Measurements from ENCODE around the gene RAB5A. TPM values are rescaled to one million over a fixed set of nuclear protein-coding genes. Genes with fewer than 3 reads are reported as not detected.

Gene RAB5A
- total RNA-seq, 4 donors from 2014 or later = 82.4 to 108 (median 94.4) TPM

DNA sequence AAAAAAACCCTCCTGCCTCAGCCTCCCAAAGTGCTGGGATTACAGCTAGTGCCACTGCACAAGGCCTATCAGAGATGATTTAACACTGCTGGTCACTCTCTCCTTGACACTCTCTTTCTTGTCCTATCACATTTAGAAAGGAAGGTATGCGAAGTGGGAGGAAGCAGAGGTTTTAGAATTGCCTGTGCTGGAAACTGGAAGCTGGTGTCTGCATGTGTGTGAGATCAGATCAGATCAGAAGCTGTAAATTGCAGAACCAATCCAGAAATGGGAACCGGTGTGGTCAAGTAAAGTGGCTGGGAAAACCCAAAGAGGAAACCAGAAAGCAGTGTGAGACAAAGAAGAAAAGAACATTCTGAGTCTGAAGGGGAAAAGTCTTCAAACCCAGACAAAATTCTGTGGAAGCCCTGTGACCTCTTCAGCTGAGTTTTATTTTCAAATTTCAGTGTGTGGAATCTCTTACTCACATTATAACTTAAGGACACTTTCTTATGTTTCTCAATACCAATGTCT is 15.7 kb upstream of the RAB5A start:
- H3K9me3 ChIP-seq = no peaks in the 10 kb centered on the region
- TF ChIP-seq POLR2AphosphoS5 (IDR thresholded peaks at IDR 0.05) (no peak), POLR2A (IDR thresholded peaks at IDR 0.05) (no peak), EP300 (IDR thresholded peaks at IDR 0.05) (no peak)
- TF ChIP-seq, protein P1, sequence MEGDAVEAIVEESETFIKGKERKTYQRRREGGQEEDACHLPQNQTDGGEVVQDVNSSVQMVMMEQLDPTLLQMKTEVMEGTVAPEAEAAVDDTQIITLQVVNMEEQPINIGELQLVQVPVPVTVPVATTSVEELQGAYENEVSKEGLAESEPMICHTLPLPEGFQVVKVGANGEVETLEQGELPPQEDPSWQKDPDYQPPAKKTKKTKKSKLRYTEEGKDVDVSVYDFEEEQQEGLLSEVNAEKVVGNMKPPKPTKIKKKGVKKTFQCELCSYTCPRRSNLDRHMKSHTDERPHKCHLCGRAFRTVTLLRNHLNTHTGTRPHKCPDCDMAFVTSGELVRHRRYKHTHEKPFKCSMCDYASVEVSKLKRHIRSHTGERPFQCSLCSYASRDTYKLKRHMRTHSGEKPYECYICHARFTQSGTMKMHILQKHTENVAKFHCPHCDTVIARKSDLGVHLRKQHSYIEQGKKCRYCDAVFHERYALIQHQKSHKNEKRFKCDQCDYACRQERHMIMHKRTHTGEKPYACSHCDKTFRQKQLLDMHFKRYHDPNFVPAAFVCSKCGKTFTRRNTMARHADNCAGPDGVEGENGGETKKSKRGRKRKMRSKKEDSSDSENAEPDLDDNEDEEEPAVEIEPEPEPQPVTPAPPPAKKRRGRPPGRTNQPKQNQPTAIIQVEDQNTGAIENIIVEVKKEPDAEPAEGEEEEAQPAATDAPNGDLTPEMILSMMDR (IDR thresholded peaks at IDR 0.05) = no peak
- DNase-seq (ENCODE audit: low spot score in 2 of 2) = no peak
- no peaks in the 10 kb centered on the region for H3K36me3 ChIP-seq
- no peak overlapping the region for H3K27ac ChIP-seq
- H3K27me3 ChIP-seq = no peaks in the 10 kb centered on the region
- 68% methylated on average over 2 of the region's 2 CpGs for WGBS
- H3K4me1 ChIP-seq = no peaks in the 10 kb centered on the region
- no peak overlapping the region for H3K4me3 ChIP-seq

DNA sequence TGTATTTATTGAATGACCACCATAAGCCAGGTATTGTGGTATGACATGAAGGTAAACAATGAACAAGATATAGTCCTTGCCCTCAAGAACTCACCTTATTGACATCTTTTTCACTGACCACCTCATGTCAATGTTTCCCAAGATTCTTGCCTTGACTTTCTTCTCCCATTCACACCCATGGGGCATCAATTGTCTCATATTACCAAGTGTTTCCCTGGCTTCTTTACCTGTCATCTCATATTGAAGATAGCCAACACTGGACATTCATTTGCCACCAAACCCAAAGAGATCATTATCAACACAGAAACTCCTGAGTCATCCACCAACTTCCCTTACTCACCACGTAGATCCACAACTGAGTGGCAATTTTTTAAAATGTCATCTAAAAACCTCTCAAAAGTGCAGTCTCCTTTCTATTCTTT is 15.1 kb upstream of the RAB5A start:
- 69% methylated on average over 1 of the region's 1 CpG for WGBS
- Histone ChIP-seq H3K9me3 (no peaks in the 10 kb centered on the region), H3K4me1 (no peaks in the 10 kb centered on the region), H3K27ac (no peak overlapping the region), H3K36me3 (no peaks in the 10 kb centered on the region), H3K4me3 (no peak overlapping the region), H3K27me3 (no peaks in the 10 kb centered on the region)
- TF ChIP-seq EP300 (IDR thresholded peaks at IDR 0.05) (no peak), POLR2A (IDR thresholded peaks at IDR 0.05) (no peak), POLR2AphosphoS5 (IDR thresholded peaks at IDR 0.05) (no peak)
- TF ChIP-seq, protein P1 (IDR thresholded peaks at IDR 0.05) = no peak
- DNase-seq (ENCODE audit: low spot score in 2 of 2) = no peak

GRCh38 chr3:19932422-19932821 is 14.5 kb upstream of the RAB5A start:
- WGBS = 95% methylated on average over 2 of the region's 2 CpGs
- Histone ChIP-seq H3K4me1 (no peaks in the 10 kb centered on the region), H3K9me3 (no peaks in the 10 kb centered on the region), H3K4me3 (no peak overlapping the region), H3K36me3 (no peaks in the 10 kb centered on the region), H3K27me3 (no peaks in the 10 kb centered on the region), H3K27ac (no peak overlapping the region)
- no peak for DNase-seq (ENCODE audit: low spot score in 2 of 2)
- TF ChIP-seq POLR2AphosphoS5 (IDR thresholded peaks at IDR 0.05) (no peak), POLR2A (IDR thresholded peaks at IDR 0.05) (no peak), EP300 (IDR thresholded peaks at IDR 0.05) (no peak)
- TF ChIP-seq, protein P1 (IDR thresholded peaks at IDR 0.05) = no peak

GRCh38 chr3:19934098-19934566 is 12.8 kb upstream of the RAB5A start, which contains the start of gene EFHB:
TSS of gene EFHB (minus strand) at chr3:19934217. CDS start at chr3:19934018, 199 bp downstream.
- TF ChIP-seq, protein P1 (IDR thresholded peaks at IDR 0.05) = no peak
- TF ChIP-seq POLR2A (IDR thresholded peaks at IDR 0.05) = no peak
- no peak for TF ChIP-seq EP300 (IDR thresholded peaks at IDR 0.05)
- TF ChIP-seq POLR2AphosphoS5 (IDR thresholded peaks at IDR 0.05) = no peak
- Histone ChIP-seq H3K36me3 (no peaks in the 10 kb centered on the region), H3K9me3 (no peaks in the 10 kb centered on the region), H3K27me3 (no peaks in the 10 kb centered on the region), H3K27ac (no peak within 1 kb of the TSS), H3K4me1 (no peaks in the 10 kb centered on the region), H3K4me3 (no peak within 1 kb of the TSS)
- DNase-seq (ENCODE audit: low spot score in 2 of 2) = no peak
- 46% methylated on average over 5 of the region's 5 CpGs for WGBS

GRCh38 chr3:19937459-19938294 is 9.2 kb upstream of the RAB5A start:
- no peak overlapping the region for H3K4me3 ChIP-seq
- H3K9me3 ChIP-seq = no peaks in the 10 kb centered on the region
- H3K27ac ChIP-seq = no peak overlapping the region
- H3K36me3 ChIP-seq = no peaks in the 10 kb centered on the region
- DNase-seq (ENCODE audit: low spot score in 2 of 2) = no peak
- TF ChIP-seq POLR2A (IDR thresholded peaks at IDR 0.05) (no peak), POLR2AphosphoS5 (IDR thresholded peaks at IDR 0.05) (no peak), EP300 (IDR thresholded peaks at IDR 0.05) (no peak)
- TF ChIP-seq, protein P1 (IDR thresholded peaks at IDR 0.05) = no peak
- H3K4me1 ChIP-seq = peaks cover 6% of the 10 kb centered on the region
- H3K27me3 ChIP-seq = no peaks in the 10 kb centered on the region
- 83% methylated on average over 7 of the region's 7 CpGs for whole genome bisulfite sequencing

Data from suprapubic skin (tissue), 4 donors.